Dedifferentiated amniotic fluid mesenchymal stem cell (primary cell): Measurements from ENCODE around the gene MOAP1.
"Not testable (repeated sequence)": the region's sequence is repeated elsewhere in the genome, so short reads cannot be mapped to it uniquely, and the experiment has no call there.

Experiments used
- DNase-seq: peaks from one replicate; pipeline ENCODE4 v3.0.0-alpha.2; 2016; ENCODE audit errors: extremely low spot score

The MOAP1 gene

GRCh38 chr14:93184391-93185348 is at the start of gene MOAP1, which contains the start of gene LYSET:
MOAP1 (minus strand) TSS chr14:93184897; CDS start chr14:93184242, 655 bp downstream.
LYSET (plus strand) TSS chr14:93185317; CDS start chr14:93185406, 89 bp downstream.
- DNase-seq: peak; percentile 69

GRCh38 chr14:93233078-93233477 is 48.4 kb upstream of the MOAP1 start:
- not testable (repeated sequence) for DNase-seq

- no peak for DNase-seq
Measured at GRCh38 chr14:93232159-93232558, 47.5 kb upstream of the MOAP1 start.

GRCh38 chr14:93231129-93231979 is 46.7 kb upstream of the MOAP1 start:
- no peak for DNase-seq

GRCh38 chr14:93230539-93230938 is 45.8 kb upstream of the MOAP1 start:
- DNase-seq: no peak

GRCh38 chr14:93228550-93228949 is 43.9 kb upstream of the MOAP1 start:
- no peak for DNase-seq

GRCh38 chr14:93223565-93223964 is 38.9 kb upstream of the MOAP1 start:
- no peak for DNase-seq

- no peak for DNase-seq
Measured at GRCh38 chr14:93220509-93220908, 35.8 kb upstream of the MOAP1 start.

- no peak for DNase-seq
Measured at GRCh38 chr14:93219103-93219726, 34.5 kb upstream of the MOAP1 start.

- no peak for DNase-seq
Measured at GRCh38 chr14:93214598-93214997, 29.9 kb upstream of the MOAP1 start.

GRCh38 chr14:93212432-93212831 is 27.7 kb upstream of the MOAP1 start:
- DNase-seq: no peak

GRCh38 chr14:93207468-93208308 is 23.0 kb upstream of the MOAP1 start:
- DNase-seq: peak; percentile 23

GRCh38 chr14:93206793-93207467 is 22.2 kb upstream of the MOAP1 start, which contains the start of the genes GON7 and UBR7:
GON7 (minus strand) TSS chr14:93207065; CDS start chr14:93207037, 28 bp downstream.
UBR7 (plus strand) TSS chr14:93207256; CDS start chr14:93207292, 36 bp downstream.
- DNase-seq: peak; percentile 97

- DNase-seq: no peak
Measured at GRCh38 chr14:93201155-93201704, 16.5 kb upstream of the MOAP1 start.

- DNase-seq: no peak
Measured at GRCh38 chr14:93200553-93200952, 15.9 kb upstream of the MOAP1 start.

GRCh38 chr14:93199031-93199430 is 14.3 kb upstream of the MOAP1 start:
- no peak for DNase-seq

GRCh38 chr14:93195316-93195999 is 10.8 kb upstream of the MOAP1 start:
- DNase-seq: no peak

GRCh38 chr14:93186956-93187355 is 2.3 kb upstream of the MOAP1 start:
- DNase-seq: no peak

- no peak for DNase-seq
Measured at GRCh38 chr14:93186466-93186865, 1.8 kb upstream of the MOAP1 start.
